AG09309 (cell line): ENCODE measurements around the gene CCDC61.

Experiments
- DNase-seq: peaks from one replicate; pipeline ENCODE4 v3.0.0-alpha.2; 2010; ENCODE audit warnings: low read depth
- H3K4me3 ChIP-seq: 2 replicates; pipeline ENCODE4 v1.5.1; 2011; ENCODE audit warnings: mild to moderate bottlenecking, low read depth, low read length, moderate library complexity; ENCODE audit not compliant: control insufficient read depth
- CTCF ChIP-seq: IDR thresholded peaks from 2 replicates; pipeline ENCODE4 v1.5.1; 2011; ENCODE audit warnings: mild to moderate bottlenecking, low read depth, low read length, inconsistent platforms; ENCODE audit not compliant: insufficient read depth, control insufficient read depth; ENCODE audit errors: missing control alignments

The CCDC61 gene

GRCh38 chr19:45994998-45995714 lies at the start of gene CCDC61:
Gene CCDC61 (plus strand): TSS chr19:45995467. CDS start chr19:46003019, 7,552 bp downstream.
- TF ChIP-seq CTCF: no peak
- peak; percentile 98 for DNase-seq
- peak within 1 kb of the TSS; percentile 84 for H3K4me3 ChIP-seq

- no peak for TF ChIP-seq CTCF
- DNase-seq: no peak
- no peak overlapping the region for H3K4me3 ChIP-seq
Measured at GRCh38 chr19:45947926-45948325, 47.3 kb upstream of the CCDC61 start.

- TF ChIP-seq CTCF: no peak
- no peak overlapping the region for H3K4me3 ChIP-seq
- DNase-seq: no peak
Measured at GRCh38 chr19:45952341-45952685, 43.0 kb upstream of the CCDC61 start.

- no peak for TF ChIP-seq CTCF
- DNase-seq: no peak
- H3K4me3 ChIP-seq: peak overlapping the region; percentile 10
Measured at GRCh38 chr19:45952686-45953505, 42.4 kb upstream of the CCDC61 start.

DNA sequence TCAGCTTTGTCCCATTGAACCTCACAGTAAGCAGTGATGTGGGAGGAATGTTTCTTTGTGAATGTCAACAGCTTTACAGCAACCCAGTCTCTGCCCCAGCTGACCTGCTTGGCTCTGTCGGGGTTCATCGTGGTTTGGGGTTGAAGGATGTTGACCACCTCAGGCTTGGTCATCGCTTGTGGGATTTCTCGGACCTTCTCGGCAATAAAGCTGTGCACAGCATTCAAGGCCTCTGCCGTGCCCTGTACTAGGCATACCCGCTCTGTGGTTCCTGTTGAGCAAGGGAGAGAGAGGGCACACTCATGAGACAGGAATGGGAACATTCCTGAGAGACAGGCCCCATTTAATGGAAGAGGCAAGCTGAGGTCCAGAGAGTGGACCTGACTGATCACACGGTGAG lies 41.6 kb upstream of the CCDC61 start:
- no peak for DNase-seq
- TF ChIP-seq CTCF: no peak
- no peak overlapping the region for H3K4me3 ChIP-seq

GRCh38 chr19:45954156-45954555 lies 41.1 kb upstream of the CCDC61 start:
- no peak overlapping the region for H3K4me3 ChIP-seq
- no peak for TF ChIP-seq CTCF
- DNase-seq: no peak
